ENCODE results near the gene DYSF.

DNA sequence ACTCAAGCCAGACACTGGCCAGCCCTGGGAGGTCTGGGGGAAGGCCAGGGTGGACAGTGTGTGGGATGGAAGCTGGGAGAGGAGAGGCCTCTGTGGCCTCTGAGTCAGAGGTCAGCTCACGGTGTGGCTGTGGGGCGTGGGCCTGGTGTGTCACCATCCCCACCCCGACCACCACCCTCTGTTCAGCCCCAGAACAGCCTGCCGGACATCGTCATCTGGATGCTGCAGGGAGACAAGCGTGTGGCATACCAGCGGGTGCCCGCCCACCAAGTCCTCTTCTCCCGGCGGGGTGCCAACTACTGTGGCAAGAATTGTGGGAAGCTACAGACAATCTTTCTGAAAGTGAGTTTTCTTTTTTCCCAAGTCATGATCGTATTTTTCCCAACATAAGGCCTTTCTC is 110.5 kb downstream of the DYSF start:
- TF ChIP-seq, protein P1, sequence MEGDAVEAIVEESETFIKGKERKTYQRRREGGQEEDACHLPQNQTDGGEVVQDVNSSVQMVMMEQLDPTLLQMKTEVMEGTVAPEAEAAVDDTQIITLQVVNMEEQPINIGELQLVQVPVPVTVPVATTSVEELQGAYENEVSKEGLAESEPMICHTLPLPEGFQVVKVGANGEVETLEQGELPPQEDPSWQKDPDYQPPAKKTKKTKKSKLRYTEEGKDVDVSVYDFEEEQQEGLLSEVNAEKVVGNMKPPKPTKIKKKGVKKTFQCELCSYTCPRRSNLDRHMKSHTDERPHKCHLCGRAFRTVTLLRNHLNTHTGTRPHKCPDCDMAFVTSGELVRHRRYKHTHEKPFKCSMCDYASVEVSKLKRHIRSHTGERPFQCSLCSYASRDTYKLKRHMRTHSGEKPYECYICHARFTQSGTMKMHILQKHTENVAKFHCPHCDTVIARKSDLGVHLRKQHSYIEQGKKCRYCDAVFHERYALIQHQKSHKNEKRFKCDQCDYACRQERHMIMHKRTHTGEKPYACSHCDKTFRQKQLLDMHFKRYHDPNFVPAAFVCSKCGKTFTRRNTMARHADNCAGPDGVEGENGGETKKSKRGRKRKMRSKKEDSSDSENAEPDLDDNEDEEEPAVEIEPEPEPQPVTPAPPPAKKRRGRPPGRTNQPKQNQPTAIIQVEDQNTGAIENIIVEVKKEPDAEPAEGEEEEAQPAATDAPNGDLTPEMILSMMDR (IDR thresholded peaks at IDR 0.05): no peak
- no peak for TF ChIP-seq POLR2A (IDR thresholded peaks at IDR 0.05)
